Liver (tissue), 9 donors: ENCODE results near the gene TMEM131. TPM values are rescaled to one million over a fixed set of nuclear protein-coding genes. Genes with fewer than 3 reads are reported as not detected.

Experiments
- DNase-seq: peaks from one replicate; pipeline ENCODE4 v3.0.0-alpha.2; 2017; ENCODE audit warnings: low spot score
- H3K27ac ChIP-seq, 2 donors: one replicate each; pipeline ENCODE4 v1.7.0; 2013; ENCODE audit warnings: inconsistent platforms in 2 of 2, low read length in 2 of 2, control low read depth in 1 of 2, low read depth in 1 of 2, mild to moderate bottlenecking in 1 of 2
- H3K27me3 ChIP-seq, 4 donors: one replicate each; pipeline versions ENCODE4 v1.6.1 to v1.7.0; 2013; ENCODE audit warnings: low read length in 3 of 4, inconsistent platforms in 1 of 4, mild to moderate bottlenecking in 1 of 4, moderate library complexity in 1 of 4; ENCODE audit not compliant: control insufficient read depth in 4 of 4, insufficient read depth in 4 of 4
- H3K36me3 ChIP-seq, 4 donors: one replicate each; pipeline versions ENCODE4 v1.6.1 to v1.7.0; 2013; ENCODE audit warnings: low read length in 3 of 4, mild to moderate bottlenecking in 3 of 4, low read depth in 1 of 4, moderate library complexity in 1 of 4; ENCODE audit not compliant: control insufficient read depth in 4 of 4, insufficient read depth in 3 of 4
- H3K4me1 ChIP-seq, 4 donors: one replicate each; pipeline versions ENCODE4 v1.6.1 to v1.7.0; 2013; ENCODE audit warnings: low read length in 3 of 4, mild to moderate bottlenecking in 3 of 4, moderate library complexity in 1 of 4; ENCODE audit not compliant: control insufficient read depth in 4 of 4, insufficient read depth in 4 of 4
- H3K4me3 ChIP-seq, 3 donors: one replicate each; pipeline versions ENCODE4 v1.6.1 to v1.7.0; 2013; ENCODE audit warnings: low read length in 3 of 3, control low read depth in 1 of 3, low read depth in 1 of 3, mild to moderate bottlenecking in 1 of 3
- H3K9ac ChIP-seq, 2 donors: one replicate each; pipeline ENCODE4 v1.7.0; 2013; ENCODE audit warnings: low read length in 2 of 2, mild to moderate bottlenecking in 2 of 2, moderate library complexity in 2 of 2, control low read depth in 1 of 2, low read depth in 1 of 2
- H3K9me3 ChIP-seq, 4 donors: one replicate each; pipeline versions ENCODE4 v1.6.1 to v1.7.0; 2013; ENCODE audit warnings: low read length in 3 of 4; ENCODE audit not compliant: control insufficient read depth in 4 of 4
- ATF3 ChIP-seq: IDR thresholded peaks from 2 replicates; pipeline ENCODE4 v1.6.1; 2016; ENCODE audit warnings: antibody characterized with exemption
- CTCF ChIP-seq: fragments of 150-350 bp; IDR thresholded peaks from 2 replicates; pipeline ENCODE4 v1.5.1; 2017; ENCODE audit warnings: improper control_type of control experiment, low read depth, low read length; ENCODE audit not compliant: missing input control
- EGR1 ChIP-seq, 2 donors: IDR thresholded peaks; 2 replicates each; pipeline ENCODE4 v1.6.1; 2016 to 2018; ENCODE audit warnings: antibody characterized with exemption in 2 of 2, low read depth in 2 of 2
- FOXA1 ChIP-seq: IDR thresholded peaks from 2 replicates; pipeline ENCODE4 v1.6.1; 2016; ENCODE audit warnings: antibody characterized with exemption
- FOXA2 ChIP-seq: IDR thresholded peaks from 2 replicates; pipeline ENCODE4 v1.6.1; 2016; ENCODE audit warnings: antibody characterized with exemption
- HNF4A ChIP-seq, 2 donors: conservative IDR thresholded peaks; 2 replicates each; pipeline ENCODE4 v1.6.1; 2016; ENCODE audit warnings: antibody characterized with exemption in 2 of 2, mild to moderate bottlenecking in 2 of 2
- HNF4G ChIP-seq: IDR thresholded peaks from 2 replicates; pipeline ENCODE4 v1.6.1; 2016; ENCODE audit warnings: antibody characterized with exemption
- JUND ChIP-seq, 2 donors: IDR thresholded peaks; 2 replicates each; pipeline ENCODE4 v1.6.1; 2016; ENCODE audit warnings: antibody characterized with exemption in 2 of 2
- MAX ChIP-seq: IDR thresholded peaks from 2 replicates; pipeline ENCODE4 v1.6.1; 2016; ENCODE audit warnings: antibody characterized with exemption
- NR2F2 ChIP-seq: IDR thresholded peaks from 2 replicates; pipeline ENCODE4 v1.6.1; 2016; ENCODE audit warnings: antibody characterized with exemption
- REST ChIP-seq: IDR thresholded peaks from 2 replicates; pipeline ENCODE4 v1.6.1; 2016; ENCODE audit warnings: antibody characterized with exemption, mild to moderate bottlenecking
- RXRA ChIP-seq, 2 donors: IDR thresholded peaks; 2 replicates each; pipeline ENCODE4 v1.6.1; 2017 to 2018; ENCODE audit warnings: antibody characterized with exemption in 2 of 2, mild to moderate bottlenecking in 1 of 2
- SP1 ChIP-seq: IDR thresholded peaks from 2 replicates; pipeline ENCODE4 v1.6.1; 2018; ENCODE audit warnings: antibody characterized with exemption, mild to moderate bottlenecking
- TAF1 ChIP-seq: conservative IDR thresholded peaks from 2 replicates; pipeline ENCODE4 v1.6.1; 2016; ENCODE audit warnings: antibody characterized with exemption, mild to moderate bottlenecking
- YY1 ChIP-seq: IDR thresholded peaks from 2 replicates; pipeline ENCODE4 v1.6.1; 2016; ENCODE audit warnings: antibody characterized with exemption, mild to moderate bottlenecking
- ZBTB33 ChIP-seq: IDR thresholded peaks from 2 replicates; pipeline ENCODE4 v1.6.1; 2016; ENCODE audit warnings: antibody characterized with exemption
- WGBS: extraction: QIAGEN DNeasy Blood & Tissue Kit; methylation state at CpG from one replicate; pipeline ENCODE4 v1.1.7; 2013; 5-methylcytosine and 5-hydroxymethylcytosine counted together
- polyA plus RNA-seq, 2 donors: library from polyadenylated mRNA; stranded (reverse) in 1 of 2; unstranded in 1 of 2; fragments of 200-250 nt in 1 of 2; fragments of >200 nt in 1 of 2; fragmentation: Nextera tagmentation in 1 of 2; extraction: Ambion mirVana in 1 of 2; gene quantifications; one replicate each; pipeline versions ENCODE4 v1.2.1 to v1.2.3, GENCODE V29; 2013 to 2015
- total RNA-seq, 2 donors: library from RNA; depleted of rRNA; stranded (reverse); fragments of >200 nt; gene quantifications; one replicate each; pipeline ENCODE4 v1.2.3, GENCODE V29; 2014
- donor health status: healthy.
- donor health status: healthy.
- donor health status: healthy.
- donor health status: healthy.
- donor health status: healthy.

The TMEM131 gene
- total and polyA plus RNA-seq, 4 donors: 6.1 to 22.8 (median 11.2) TPM

GRCh38 chr2:97983698-97984097, 12.1 kb downstream of the TMEM131 start:
- H3K4me3 ChIP-seq: no peak overlapping the region
- peaks cover 0 to 4% (median 2%) of the 10 kb centered on the region in 4 donors for H3K9me3 ChIP-seq
- H3K27me3 ChIP-seq: no peaks in the 10 kb centered on the region
- no peak for TF ChIP-seq MAX
- TF ChIP-seq JUND (IDR thresholded peaks at IDR 0.05): no peak
- TF ChIP-seq NR2F2: no peak
- TF ChIP-seq ATF3: no peak
- TF ChIP-seq REST: no peak
- no peak for TF ChIP-seq FOXA2
- TF ChIP-seq ZBTB33: no peak
- no peak for TF ChIP-seq EGR1 (IDR thresholded peaks at IDR 0.05; ENCODE audit: low read depth in 2 of 2)
- TF ChIP-seq HNF4A (conservative IDR thresholded peaks at IDR 0.05): peak; percentile 81 to 87
- TF ChIP-seq RXRA (IDR thresholded peaks at IDR 0.05): peak in 1 of 2 donors; percentile 11
- TF ChIP-seq FOXA1: no peak
- no peak for TF ChIP-seq CTCF
- peak; percentile 25 for TF ChIP-seq SP1
- peak; percentile 36 for TF ChIP-seq HNF4G
- no peak for TF ChIP-seq YY1
- TF ChIP-seq TAF1: no peak
- H3K27ac ChIP-seq: no peak overlapping the region
- DNase-seq: no peak
- WGBS: 57% methylated on average over 3 of the region's 3 CpGs
- H3K9ac ChIP-seq: no peak overlapping the region
- peaks cover 3 to 7% (median 6%) of the 10 kb centered on the region in 4 donors for H3K4me1 ChIP-seq
- no peaks in the 10 kb centered on the region for H3K36me3 ChIP-seq

GRCh38 chr2:97983134-97983533, 12.6 kb downstream of the TMEM131 start:
- Histone ChIP-seq H3K27me3 (no peaks in the 10 kb centered on the region), H3K4me3 (no peak overlapping the region), H3K4me1 (peaks cover 3 to 7% (median 6%) of the 10 kb centered on the region in 4 donors), H3K9me3 (peaks cover 0 to 4% (median 2%) of the 10 kb centered on the region in 4 donors), H3K36me3 (no peaks in the 10 kb centered on the region), H3K27ac (no peak overlapping the region), H3K9ac (no peak overlapping the region)
- no peak for DNase-seq
- 88% methylated on average over 6 of the region's 6 CpGs for whole genome bisulfite sequencing
- TF ChIP-seq REST (no peak), HNF4A (conservative IDR thresholded peaks at IDR 0.05) (no peak), ATF3 (no peak)
